ENCODE results near the gene TSHZ3.

Gene TSHZ3

DNA sequence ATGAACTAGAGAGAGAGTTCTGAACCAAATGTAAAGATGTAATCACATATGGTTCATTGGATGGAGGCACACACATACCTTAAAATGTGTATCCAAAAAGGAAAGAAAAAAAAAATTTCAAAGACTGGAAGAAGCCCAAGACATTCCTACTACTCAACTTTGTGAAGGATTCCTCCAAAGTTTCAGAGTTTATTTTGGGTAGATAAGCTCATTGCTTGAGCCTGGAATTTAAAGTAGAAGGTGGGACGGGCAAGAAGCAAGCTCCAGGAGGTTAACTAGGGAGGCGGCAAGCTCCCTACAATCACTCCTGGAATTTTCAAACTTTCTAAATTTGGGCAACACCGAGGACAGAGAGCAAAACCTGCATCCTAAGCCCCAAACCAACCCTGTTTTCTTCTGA is 1.9 kb downstream of the TSHZ3 start:
- no peak for TF ChIP-seq CTCF (conservative IDR thresholded peaks at IDR 0.05; ENCODE audit: control insufficient read depth, insufficient read depth, low read depth, low read length)
- peak overlapping the region; percentile 82 for H3K4me3 ChIP-seq (ENCODE audit: control insufficient read depth, low read depth, low read length)
- DNase-seq (ENCODE audit: low read depth) = no peak

GRCh38 chr19:31346184-31347059 is 2.8 kb downstream of the TSHZ3 start:
- no peak overlapping the region for H3K4me3 ChIP-seq (ENCODE audit: control insufficient read depth, low read depth, low read length)
- no peak for TF ChIP-seq CTCF (conservative IDR thresholded peaks at IDR 0.05; ENCODE audit: control insufficient read depth, insufficient read depth, low read depth, low read length)

DNA sequence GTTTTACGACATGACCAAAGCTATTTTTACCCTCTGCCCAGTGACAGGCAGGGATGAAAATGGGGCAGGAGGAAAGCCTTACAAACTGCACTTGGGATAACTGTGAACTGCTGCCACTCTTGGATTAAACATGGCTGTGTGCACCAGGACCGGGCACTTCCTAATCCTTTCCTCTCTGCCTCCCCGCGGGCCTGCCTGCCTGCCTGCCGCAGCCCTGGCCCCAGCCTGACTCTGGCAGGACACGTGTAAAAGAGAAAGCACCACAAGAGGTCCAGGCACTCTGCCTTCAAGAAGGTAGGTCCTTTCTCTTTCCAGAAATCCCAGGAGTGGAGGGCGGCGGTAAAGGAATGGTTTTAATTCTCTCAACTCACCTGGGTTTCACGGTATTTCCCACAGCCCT is 4.8 kb downstream of the TSHZ3 start:
- no peak overlapping the region for H3K4me3 ChIP-seq (ENCODE audit: control insufficient read depth, low read depth, low read length)
- TF ChIP-seq CTCF (conservative IDR thresholded peaks at IDR 0.05; ENCODE audit: control insufficient read depth, insufficient read depth, low read depth, low read length) = no peak
- no peak for DNase-seq (ENCODE audit: low read depth)

More at GRCh38 chr19:31346184-31347059, 2.8 kb downstream of the TSHZ3 start:
- no peak for DNase-seq (ENCODE audit: low read depth)

DNA sequence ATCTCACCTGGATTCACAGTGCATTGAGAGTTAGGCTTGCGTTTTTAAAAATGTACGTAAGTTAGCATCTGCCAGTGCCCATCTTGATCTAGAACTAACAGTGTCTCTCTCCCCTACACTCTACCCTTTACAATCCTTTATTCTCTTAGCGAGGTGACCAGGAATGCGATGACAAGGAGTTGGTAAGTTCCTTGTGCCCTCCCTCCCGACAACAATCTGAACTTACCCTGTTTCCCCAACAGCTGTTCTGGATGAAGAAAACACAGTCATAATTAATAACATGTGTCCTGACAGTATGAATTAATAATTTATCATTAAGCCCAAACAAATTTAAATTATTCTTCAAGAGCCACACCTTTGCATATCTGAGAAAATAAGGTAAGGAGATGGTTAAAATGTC is 6.3 kb downstream of the TSHZ3 start:
- no peak overlapping the region for H3K4me3 ChIP-seq (ENCODE audit: control insufficient read depth, low read depth, low read length)
- peak; percentile 46 for DNase-seq (ENCODE audit: low read depth)
- TF ChIP-seq CTCF (conservative IDR thresholded peaks at IDR 0.05; ENCODE audit: control insufficient read depth, insufficient read depth, low read depth, low read length) = no peak

- H3K4me3 ChIP-seq (ENCODE audit: control insufficient read depth, low read depth, low read length) = no peak overlapping the region
- DNase-seq (ENCODE audit: low read depth) = peak; percentile 94
- no peak for TF ChIP-seq CTCF (conservative IDR thresholded peaks at IDR 0.05; ENCODE audit: control insufficient read depth, insufficient read depth, low read depth, low read length)
These were observed 8.9 kb downstream of the TSHZ3 start for GRCh38 chr19:31340042-31341025.

- DNase-seq (ENCODE audit: low read depth) = no peak
- H3K4me3 ChIP-seq (ENCODE audit: control insufficient read depth, low read depth, low read length) = no peak overlapping the region
- no peak for TF ChIP-seq CTCF (conservative IDR thresholded peaks at IDR 0.05; ENCODE audit: control insufficient read depth, insufficient read depth, low read depth, low read length)
These were observed 9.8 kb downstream of the TSHZ3 start for GRCh38 chr19:31339411-31339810.
